Activated T-cell treated with anti-CD3 and anti-CD28 coated beads, Interleukin-2, amount 50 U/mL, for 1 hour (primary cell): ENCODE measurements around the gene CNTN1.
"Not testable (repeated sequence)": the region's sequence is repeated elsewhere in the genome, so short reads cannot be mapped to it uniquely, and the experiment has no call there.

Source experiments
- DNase-seq: peaks from one replicate; pipeline ENCODE4 v3.0.0-alpha.2; 2020

Gene CNTN1

DNA sequence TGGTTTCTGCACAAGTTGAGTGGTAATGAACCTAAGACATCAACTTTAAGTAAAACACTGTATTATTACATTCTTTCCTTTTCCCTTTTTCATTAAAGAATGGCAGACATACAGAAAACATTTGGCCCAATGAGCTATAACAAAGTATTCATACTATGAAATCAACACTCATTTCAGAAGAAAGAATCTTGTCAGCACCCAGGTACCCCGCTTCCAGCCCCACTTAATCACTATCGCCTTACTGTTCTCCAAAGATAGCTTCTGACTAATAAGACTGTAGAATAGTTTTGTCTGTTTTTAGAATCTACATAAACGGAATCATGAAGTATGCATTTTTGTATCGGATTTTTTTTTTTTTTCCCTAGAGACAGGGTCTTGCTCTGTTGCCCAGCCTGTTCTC, 9.5 kb downstream of the CNTN1 start:
- no peak for DNase-seq

DNA sequence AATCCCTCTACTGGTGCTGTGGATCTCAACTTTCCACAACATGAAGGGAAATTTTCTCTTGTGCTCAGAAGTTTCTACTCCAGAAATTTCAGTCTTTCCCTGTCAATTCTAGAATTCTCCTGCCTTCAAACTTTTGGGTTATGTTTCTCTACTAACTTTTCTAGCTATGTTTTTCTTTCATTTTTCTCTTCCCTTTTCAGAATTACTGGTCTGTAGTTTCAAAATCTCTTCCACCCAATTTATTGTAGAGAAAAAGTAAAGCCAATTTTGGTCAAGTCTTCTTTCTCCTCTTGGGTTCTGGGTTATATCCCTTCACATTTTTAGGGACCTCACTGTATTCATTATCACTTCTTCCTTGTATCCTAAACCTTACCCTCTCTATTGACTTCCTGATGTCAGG, 18.9 kb downstream of the CNTN1 start:
- DNase-seq = no peak

DNA sequence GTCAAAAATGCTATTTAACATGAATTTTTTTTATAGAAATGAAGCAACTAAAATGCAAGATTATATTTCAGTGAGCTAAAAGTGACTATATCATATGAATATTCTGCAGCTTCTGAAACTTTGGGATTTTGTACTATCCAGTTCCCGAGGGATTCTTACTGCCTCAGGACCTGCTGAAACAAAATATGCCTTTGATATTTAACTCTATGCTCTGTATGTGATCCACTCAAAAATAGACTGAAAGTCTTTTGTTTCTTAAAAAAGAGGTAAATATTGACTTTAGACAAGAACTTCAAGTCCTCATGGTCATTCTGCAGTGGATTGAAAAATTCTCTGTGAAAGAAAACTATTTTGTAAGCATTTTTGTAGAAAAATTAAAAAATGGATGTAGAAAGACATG, 22.4 kb downstream of the CNTN1 start:
- no peak for DNase-seq

DNA sequence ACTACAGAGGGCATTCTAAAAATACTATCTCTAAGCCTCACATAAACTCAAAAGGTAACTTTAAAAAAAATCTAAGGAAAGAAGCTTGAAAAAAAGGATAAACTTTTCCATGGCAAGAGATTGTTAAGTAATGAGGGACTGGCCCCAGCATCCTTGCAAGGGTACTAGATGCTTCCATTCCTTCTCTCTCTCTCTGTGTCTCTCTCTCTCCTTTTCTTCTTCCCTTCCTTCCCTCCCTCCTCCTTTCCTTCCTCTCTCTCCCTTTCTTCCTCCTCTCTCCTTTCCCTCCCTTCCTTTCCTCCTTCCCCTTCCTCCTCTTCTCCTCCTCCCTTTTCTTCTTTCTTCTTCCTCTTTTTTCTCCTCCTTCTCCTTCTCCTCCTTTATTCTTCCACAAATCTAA, 23.8 kb downstream of the CNTN1 start:
- DNase-seq = no peak

DNA sequence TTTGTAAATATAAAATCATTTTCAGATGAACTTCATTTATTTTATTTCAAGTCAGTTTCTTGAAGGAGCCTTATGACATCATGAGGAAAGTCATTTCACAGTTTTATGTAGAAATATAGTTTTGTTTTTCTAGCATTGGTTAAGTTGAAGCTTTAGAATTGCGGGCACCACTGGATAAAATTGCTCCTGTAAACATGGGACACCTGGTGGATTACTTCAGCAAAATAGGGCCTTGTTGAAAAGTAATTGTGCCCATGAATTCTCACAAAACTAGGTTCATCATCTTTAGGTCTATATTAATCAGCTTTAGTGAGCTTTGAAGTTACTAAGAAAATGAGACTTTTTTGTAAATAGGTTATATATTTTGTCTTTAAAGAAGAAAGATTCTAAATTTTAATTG, 25.3 kb downstream of the CNTN1 start:
- DNase-seq = no peak

DNA sequence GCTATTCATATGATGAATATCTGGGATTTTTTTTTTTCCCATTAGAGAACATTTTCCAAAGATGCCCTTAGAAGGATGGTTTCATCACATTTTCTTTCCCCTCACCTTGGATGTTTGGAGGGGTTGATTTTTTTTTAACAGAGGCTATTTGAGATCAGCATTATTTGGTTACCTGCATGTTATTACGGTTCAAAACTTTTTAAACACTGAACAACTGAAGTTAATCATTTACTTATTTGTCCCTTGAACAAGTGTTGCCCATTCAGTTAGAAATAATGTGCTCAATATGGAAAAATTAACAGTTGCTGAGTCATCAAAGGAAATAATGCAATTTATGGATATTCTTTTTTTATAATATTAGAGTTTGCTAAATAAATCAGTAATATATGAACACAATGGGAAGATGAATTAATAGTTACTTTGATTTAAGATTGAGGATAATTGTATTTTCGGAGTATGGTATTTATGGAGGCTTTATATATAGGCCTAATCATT, 26.7 kb downstream of the CNTN1 start:
- DNase-seq = no peak

DNA sequence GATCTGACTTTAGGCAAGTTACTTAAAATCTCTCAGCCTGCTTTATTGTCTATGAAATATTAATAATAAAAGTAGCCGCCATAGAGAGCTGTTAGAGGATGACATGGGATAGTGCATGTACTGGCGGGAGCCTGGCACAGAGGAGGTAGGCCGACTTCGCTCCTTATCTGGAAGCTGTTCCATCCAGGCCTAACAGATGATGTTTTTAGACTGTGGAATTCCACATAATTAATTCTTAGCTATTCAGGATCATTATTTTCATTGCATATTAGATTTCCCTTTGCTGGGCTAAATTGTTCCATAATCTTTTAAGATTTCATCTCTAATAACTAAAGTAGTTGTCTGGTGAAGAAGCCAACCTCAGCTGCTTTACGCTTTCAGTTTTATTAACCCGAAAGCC, 30.8 kb downstream of the CNTN1 start:
- DNase-seq = no peak

DNA sequence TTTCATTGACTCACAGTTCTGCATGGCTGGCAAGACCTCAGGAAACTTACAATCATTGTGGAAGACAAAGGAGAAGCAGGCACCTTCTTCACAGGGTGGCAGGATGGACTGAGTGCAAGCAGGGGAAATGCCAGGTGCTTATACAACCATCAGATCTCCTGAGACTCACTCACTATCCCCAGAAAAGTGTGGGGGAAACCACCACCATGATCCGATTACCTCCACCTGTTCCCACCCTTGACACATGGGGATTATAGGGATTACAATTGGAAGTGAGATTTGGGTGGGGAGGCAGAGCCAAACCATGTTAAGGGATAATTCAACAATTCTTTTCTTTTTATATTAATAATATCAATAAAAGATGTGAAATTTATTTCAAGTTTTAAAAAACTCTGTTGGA, 34.1 kb downstream of the CNTN1 start:
- DNase-seq = no peak

DNA sequence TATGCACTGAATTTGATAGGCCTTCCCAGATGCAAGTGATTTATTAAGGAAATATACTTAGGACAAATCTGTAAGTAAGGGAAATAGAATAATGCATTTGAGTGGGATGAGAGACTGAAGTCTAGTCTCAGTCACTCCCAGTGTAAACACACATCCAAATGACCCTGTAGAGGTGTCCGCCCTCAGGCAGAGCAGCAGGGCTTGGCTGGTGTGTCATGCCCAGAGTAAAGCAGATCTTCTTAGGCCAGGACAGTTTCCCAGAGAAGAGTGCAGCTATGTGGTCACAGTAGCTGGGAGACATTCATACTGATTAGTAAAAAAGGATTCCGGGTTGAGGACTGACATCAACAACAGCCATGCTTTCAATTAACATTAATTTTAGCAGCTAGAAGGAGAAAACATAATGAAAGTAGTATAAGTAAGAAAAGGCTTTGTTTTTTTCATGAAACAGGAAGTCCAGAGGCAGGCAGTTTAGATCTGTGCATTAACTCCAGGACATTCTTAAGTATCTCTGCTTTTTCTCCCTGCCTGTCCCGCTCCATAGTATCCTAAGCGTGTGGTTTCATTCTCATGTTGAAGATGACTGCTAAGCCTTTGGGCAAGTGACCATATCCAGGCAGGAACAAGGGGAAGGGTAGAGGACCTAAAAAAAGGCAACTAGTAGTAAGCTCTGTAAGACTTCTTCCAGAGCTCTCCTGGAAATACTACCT, 35.7 kb downstream of the CNTN1 start:
- no peak for DNase-seq

DNA sequence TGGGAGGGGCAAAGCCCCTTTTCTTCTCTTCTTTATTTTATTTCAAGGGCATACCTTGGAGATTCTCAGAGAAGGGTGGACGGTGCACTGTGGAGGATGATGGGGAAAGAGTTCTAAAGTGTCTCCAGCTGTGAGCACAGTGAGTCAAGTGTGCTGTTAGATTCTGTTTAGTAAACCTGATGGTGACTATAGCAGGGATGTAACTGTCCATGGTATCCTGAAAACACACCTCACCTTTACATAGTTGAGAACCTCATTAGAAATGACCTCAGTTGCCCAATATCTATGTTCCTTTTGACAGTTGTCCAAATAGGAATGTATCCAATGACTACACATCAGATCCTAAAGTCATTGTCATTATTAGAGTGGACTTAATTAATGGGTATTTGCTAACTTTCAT, 38.0 kb downstream of the CNTN1 start:
- no peak for DNase-seq

DNA sequence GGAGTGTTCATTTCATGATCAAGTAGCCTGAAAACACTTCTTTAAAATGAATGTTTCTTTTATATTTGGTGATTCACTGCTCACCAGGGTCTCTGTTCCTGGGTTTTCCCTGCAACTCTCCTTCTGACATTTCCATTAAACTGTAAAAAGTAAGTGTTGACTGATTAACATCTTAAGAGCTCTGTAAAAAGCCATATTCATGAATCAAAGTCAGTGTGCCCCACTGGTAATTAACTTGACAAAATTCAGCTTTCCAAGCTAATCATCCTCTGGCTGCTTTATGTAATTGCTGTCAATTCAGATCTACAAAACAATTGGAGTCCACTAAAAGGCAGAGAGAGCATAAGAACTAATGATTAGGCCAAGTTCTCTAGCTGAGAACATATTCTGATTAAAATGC, 41.6 kb downstream of the CNTN1 start:
- DNase-seq = no peak

DNA sequence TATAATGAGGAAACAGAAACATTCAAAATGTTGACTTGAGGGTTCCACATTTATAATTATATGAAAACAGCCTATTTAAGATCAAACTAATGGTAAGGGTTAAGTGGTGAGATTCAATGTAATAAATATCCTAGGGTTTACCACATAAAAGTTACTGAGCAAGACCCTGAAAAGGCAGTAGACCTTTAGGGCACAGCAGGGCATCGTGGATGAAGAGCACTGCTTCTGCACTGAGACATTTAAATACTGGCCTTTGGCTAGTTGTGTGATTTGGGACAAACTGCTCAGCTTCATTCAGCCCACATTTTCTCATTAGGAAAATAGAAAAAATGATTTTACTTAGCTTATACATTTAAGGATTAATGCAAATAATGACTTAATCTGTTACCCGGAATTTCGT, 42.0 kb downstream of the CNTN1 start:
- DNase-seq = no peak

DNA sequence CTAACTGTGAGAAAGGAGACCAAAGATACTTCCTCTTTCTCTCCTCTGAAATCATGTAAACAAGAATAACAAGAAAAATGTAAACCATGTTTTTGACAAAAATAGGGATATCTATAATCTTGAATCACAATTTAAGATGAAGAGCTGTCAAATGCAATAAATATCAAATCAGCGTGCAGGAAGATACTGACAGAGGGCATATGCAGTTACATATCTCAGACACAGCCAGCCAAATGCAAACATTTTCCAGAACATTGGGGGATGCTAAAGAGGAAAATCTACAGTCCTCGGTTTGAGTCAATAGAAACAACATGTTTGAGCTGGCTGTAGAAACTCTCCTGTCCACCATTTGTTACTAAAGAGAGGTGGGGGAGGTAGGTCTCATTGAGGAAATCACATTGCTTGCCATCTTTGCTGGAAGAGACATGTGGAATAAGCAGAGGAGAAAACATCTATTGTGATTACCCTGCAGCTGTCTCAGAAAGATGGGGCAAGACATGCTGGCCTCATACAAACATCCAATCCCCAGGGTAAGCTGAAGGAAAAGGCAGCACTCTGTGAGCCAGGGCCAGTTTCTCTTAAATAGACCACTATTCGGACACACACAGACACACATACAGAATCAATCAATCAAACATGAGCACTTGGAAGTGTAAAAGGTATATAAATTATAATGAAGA, 43.5 kb downstream of the CNTN1 start:
- no peak for DNase-seq

DNA sequence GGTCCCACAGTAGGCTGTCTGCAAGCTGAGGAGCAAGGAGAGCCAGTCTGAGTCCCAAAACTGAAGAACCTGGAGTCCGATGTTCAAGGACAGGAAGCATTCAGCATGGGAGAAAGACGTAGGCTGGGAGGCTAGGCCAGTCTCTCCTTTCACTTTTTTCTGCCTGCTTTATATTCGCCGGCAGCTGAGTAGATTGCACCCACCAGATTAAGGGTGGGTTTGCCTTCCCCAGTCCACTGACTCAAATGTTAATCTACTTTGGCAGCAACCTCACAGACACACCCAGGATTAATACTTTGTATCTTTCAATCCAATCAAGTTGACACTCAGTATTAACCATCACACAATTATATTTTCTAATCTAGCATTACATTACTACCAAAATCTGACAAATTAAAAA, 45.2 kb downstream of the CNTN1 start:
- DNase-seq = not testable (repeated sequence)

DNA sequence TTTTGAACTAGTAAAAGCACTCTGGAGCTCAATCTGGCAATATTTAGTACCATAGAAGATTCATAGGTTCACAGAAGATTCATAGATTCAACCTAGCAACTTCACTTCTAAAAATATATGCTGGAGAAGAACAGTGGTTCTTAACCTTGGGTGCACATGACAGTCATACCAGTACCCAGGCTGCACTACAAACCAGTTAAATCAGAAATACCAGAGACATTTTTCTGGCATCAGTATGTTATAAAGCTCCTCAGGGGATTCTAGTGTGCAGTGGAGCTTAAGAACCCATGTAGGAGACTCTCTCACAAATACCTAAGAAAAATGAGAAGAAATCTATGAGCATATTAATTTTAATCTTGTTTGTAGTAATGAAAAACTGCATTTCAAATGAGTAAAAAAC, 46.6 kb downstream of the CNTN1 start:
- no peak for DNase-seq

DNA sequence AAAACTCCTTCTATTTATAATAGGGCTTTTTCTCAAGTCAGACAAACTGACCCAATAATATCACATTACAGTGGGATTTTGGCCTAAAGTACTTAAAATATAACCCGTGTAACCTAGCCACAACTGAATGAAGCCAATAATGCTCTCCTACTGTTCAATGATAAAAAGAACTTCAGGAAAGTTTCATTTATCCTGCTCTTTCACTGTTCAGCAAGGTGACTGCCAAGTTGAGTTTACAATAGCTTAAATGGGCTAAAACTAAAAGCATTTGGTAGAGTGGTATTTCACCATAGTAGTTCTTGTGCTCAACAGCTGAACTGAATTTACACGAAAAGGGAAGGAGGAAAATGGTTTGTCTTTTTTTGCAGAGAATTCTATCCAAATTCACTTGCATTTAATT, 49.8 kb downstream of the CNTN1 start:
- no peak for DNase-seq

DNA sequence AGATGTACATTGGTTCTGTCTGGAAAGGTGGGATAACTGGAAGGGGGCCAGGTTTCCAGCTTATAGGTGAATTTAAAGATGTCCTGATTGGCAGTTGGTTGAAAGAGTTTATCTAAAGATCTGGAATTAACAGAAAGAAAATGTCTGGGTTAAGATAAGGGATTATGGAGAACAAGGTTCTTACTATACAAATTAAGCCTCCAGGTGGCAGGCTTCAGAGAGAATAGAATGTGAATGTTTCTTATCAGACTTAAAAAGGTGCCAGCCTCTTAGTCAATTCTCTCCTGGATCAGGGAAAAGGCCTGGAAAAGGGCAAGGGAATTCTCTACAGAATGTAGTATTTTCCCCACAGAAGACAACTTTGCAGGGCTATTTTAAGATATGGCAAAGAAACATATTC, 53.1 kb downstream of the CNTN1 start:
- DNase-seq = no peak

DNA sequence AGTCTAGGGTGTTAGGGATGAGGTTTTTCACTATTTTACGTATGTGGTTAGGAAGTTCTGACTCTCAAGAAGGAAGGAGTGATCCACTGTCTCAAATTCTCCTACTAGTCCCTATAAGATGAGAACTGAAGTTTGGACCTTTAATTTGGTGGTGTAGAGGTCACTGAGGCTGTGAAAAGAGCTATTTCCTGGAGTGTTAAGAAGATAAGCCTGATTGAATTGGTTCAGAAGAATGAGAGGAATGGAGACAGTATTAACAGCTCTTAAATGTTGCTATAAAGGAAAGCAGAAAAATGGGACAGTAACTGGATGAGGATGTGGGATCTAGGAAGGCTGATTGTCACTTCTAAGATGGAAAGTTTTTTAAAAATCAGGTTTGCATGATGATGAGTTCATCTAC, 57.6 kb downstream of the CNTN1 start:
- DNase-seq = no peak

DNA sequence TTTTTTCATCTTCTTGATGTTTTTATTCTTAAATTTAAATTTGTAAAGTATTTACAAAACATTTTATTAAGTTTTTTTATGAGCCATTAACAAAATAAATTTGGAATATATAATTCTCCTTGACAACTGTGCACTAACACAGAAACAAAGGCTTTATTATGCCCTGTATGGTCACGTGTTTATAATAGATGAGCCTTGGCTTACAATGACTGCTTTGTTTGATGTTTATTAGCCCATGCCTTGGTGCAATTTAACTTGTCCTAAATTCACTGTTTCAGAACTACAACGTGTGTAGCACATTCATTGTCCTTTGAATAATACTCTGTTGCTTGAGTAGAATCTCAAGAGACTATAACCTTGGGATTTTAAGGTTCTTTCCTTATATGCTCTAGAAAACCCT, 59.8 kb downstream of the CNTN1 start:
- no peak for DNase-seq

DNA sequence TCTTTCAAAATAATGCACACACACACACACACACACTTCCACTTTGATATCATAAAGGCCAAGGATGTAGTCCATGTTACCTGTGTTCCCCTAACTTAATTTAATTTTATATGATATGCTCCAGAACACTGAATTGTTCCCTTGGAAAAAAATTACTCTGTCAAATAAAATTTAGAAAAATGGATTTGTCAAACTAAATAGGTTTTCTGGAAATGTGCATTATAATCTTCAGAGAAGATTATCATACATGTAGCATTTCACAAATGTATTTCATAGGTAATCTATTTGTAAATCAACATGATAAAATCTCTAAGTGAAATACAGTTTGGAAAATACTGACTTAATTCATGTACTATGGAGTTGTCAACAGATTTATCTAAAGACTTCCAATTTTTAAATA, 68.6 kb downstream of the CNTN1 start:
- DNase-seq = no peak

DNA sequence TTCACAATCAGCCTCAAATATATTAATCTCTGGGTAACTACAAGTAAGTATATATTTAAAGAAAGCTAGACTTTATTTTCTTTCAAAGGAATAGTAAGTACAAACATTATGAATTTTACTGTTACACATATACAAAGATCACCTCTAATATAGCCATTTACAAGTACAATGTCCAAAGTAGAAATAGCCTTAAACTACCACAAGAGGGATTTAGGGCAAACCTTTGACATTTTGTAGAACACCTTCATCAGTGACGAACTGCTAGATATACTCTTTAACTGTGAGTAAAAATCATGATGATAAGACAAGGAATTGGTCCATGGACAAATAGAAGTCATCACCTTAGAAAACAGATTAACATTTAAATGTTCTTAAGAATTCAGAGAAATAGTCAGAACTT, 69.8 kb downstream of the CNTN1 start:
- no peak for DNase-seq

DNA sequence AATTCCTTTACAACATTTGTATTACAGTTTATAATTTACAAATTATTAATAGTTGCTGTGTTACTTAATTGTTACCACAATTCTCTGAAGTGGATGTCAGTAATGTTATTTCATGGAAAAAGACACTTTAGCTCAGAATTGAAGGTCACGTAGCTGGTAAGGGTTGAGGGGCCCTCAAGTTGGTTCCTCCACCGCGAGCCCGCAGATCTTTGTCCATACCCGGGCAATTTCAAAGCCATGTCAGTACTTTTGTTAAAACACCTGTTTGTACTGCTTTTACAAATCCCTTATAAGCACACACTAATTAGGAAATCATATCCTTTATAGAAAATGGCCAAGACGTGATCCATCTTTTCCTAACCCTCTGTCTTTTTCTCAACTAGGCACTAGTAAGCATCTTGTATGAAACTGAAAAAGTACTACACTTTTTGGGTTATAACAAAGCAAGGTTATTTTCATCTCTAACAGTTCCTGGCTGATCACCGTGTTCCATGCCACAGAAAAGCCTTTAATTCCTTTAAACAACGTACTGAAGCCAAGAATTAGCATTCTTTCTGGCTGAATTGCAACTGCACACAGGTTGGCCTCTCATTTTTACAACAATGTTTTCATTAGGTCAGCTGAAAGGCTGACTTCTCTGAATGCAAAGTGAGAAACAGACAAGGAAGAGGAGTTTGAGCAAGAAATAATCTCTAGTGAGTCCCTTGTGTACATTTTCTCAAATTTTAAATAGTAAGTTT, 76.1 kb downstream of the CNTN1 start:
- no peak for DNase-seq

DNA sequence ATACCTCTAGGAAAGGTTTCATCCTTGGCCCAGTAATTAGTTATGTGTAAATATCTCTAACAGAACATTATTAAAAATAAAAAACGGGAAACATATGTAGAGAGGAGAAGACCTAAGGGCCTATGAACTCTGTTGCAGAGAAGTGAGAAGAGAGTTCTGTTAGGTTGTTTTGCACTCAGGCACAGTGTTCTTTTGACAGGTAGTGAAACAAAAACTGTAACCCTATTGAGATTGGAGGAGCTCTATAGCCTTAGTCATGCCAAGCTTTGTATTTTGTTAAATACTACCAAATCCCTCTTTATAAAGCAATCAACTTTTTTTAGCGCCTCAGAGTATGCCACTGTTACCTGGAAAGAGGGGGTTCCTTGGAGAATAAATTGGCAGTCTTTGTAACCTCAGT, 77.6 kb downstream of the CNTN1 start:
- DNase-seq = no peak

DNA sequence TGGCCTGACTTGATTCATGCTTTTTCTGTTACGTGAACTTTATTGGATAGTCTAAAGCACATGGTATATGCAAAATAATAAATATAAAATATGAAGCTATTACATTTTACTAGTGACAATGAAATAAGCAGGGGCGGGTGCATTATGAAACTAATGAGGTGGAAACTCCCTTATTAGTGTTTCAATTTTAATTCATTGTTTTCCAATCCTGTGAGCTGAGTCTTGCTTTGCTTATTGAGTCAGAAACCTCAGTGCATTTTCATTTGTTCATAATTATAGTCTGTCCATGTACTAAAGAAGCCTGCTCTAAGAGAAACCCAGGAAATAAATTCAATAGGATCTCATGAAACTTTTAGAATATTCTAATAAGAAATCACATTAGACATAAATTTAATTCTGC, 78.5 kb downstream of the CNTN1 start:
- no peak for DNase-seq
